Keratinocyte (primary cell): ENCODE measurements around the gene GARNL3. TPM values are rescaled to one million over a fixed set of nuclear protein-coding genes. Genes with fewer than 3 reads are reported as not detected.

ENCODE experiments used
- DNase-seq: peaks from one replicate; pipeline ENCODE4 v3.0.0-alpha.2; 2011; ENCODE audit warnings: low read depth, missing footprints, low spot score
- FAIRE-seq: peaks from 2 replicates; lab custom pipeline; 2011; peaks lifted over from hg19 to GRCh38; lab: Jason Lieb, UNC
- H2AFZ ChIP-seq: 2 replicates; pipeline ENCODE4 v1.6.0; 2012; ENCODE audit warnings: low read length, control low read depth, inconsistent platforms; ENCODE audit not compliant: control insufficient read depth
- H3K27ac ChIP-seq: 2 replicates; pipeline ENCODE4 v1.5.1; 2011; ENCODE audit warnings: low read length; ENCODE audit not compliant: control insufficient read depth, insufficient read depth
- H3K27me3 ChIP-seq: 3 replicates; pipeline ENCODE4 v1.6.0; 2011; ENCODE audit warnings: low read length; ENCODE audit not compliant: control insufficient read depth, insufficient read depth; ENCODE audit errors: extremely low read depth
- H3K36me3 ChIP-seq, 2 experiments: 2 replicates in 1 of 2; 3 replicates in 1 of 2; pipeline ENCODE4 v1.5.1; 2011; ENCODE audit warnings: low read length in 2 of 2, mild to moderate bottlenecking in 1 of 2; ENCODE audit not compliant: control insufficient read depth in 2 of 2, insufficient read depth in 2 of 2; ENCODE audit errors: extremely low read depth in 1 of 2
- H3K4me1 ChIP-seq: 3 replicates; pipeline ENCODE4 v1.5.1; 2011; ENCODE audit warnings: low read length; ENCODE audit not compliant: control insufficient read depth, insufficient read depth; ENCODE audit errors: extremely low read depth
- H3K4me2 ChIP-seq: 3 replicates; pipeline ENCODE4 v1.6.0; 2011; ENCODE audit warnings: low read depth, low read length; ENCODE audit not compliant: control insufficient read depth, insufficient read depth; ENCODE audit errors: extremely low read depth
- H3K4me3 ChIP-seq, 3 experiments: fragments of 200-600 bp in 1 of 3; sonication (generic) in 1 of 3; 2 replicates in 2 of 3; 3 replicates in 1 of 3; pipeline ENCODE4 v1.5.1; 2011 to 2016; ENCODE audit warnings: low read length in 3 of 3, mild to moderate bottlenecking in 3 of 3, control low read depth in 2 of 3, inconsistent platforms in 1 of 3, low read depth in 1 of 3, mixed read lengths in 1 of 3, mixed run types in 1 of 3, moderate library complexity in 1 of 3; ENCODE audit not compliant: control insufficient read depth in 2 of 3, insufficient read depth in 2 of 3; ENCODE audit errors: extremely low read depth in 1 of 3
- H3K79me2 ChIP-seq: 2 replicates; pipeline ENCODE4 v1.6.0; 2012; ENCODE audit warnings: low read length; ENCODE audit not compliant: control insufficient read depth, insufficient read depth
- H3K9ac ChIP-seq: 3 replicates; pipeline ENCODE4 v1.6.0; 2011; ENCODE audit warnings: low read length; ENCODE audit not compliant: control insufficient read depth, insufficient read depth; ENCODE audit errors: extremely low read depth
- H3K9me1 ChIP-seq: 3 replicates; pipeline ENCODE4 v1.6.0; 2011; ENCODE audit warnings: low read length; ENCODE audit not compliant: control insufficient read depth, insufficient read depth; ENCODE audit errors: extremely low read depth
- H3K9me3 ChIP-seq: 2 replicates; pipeline ENCODE4 v1.5.1; 2012; ENCODE audit warnings: low read depth, low read length; ENCODE audit not compliant: control insufficient read depth
- H4K20me1 ChIP-seq: 3 replicates; pipeline ENCODE4 v1.6.0; 2011; ENCODE audit warnings: low read length; ENCODE audit not compliant: control insufficient read depth, insufficient read depth; ENCODE audit errors: extremely low read depth
- EZH2 ChIP-seq: IDR thresholded peaks from one replicate; pipeline ENCODE4 v1.6.1; 2012; ENCODE audit warnings: inconsistent platforms, mild to moderate bottlenecking, low read length, moderate library complexity
- dilution Hi-C: fragments of 300-500 bp; cut with MboI; formaldehyde crosslinking; loops from one replicate; pipeline ENCODE4 v1.7.0; 2020; ENCODE audit warnings: low sequenced_read_pairs; ENCODE audit not compliant: extremely low pct_ligation_motif_present
- polyA plus RNA-seq, 5 experiments: library from polyadenylated mRNA; depleted of rRNA in 3 of 5; stranded (reverse) in 3 of 5; stranded (forward) in 1 of 5; unstranded in 1 of 5; fragments of >200 nt; gene quantifications; 1 replicate in 1 of 5; 2 replicates in 3 of 5; 3 replicates in 1 of 5; pipeline versions ENCODE4 v1.2.1 to v1.2.3, GENCODE V29; 2011 to 2012; ENCODE audit warnings: missing spikeins in 2 of 5, low read depth in 1 of 5, low replicate concordance in 1 of 5
- TF ChIP-seq, protein P1 (sequence below), 3 experiments: IDR thresholded peaks in 1 of 3; conservative IDR thresholded peaks in 1 of 3; optimal IDR thresholded peaks in 1 of 3; 2 replicates in 2 of 3; 3 replicates in 1 of 3; pipeline versions ENCODE3 to v1.5.1; 2011; ENCODE audit warnings: low read length in 3 of 3, mild to moderate bottlenecking in 3 of 3, moderate library complexity in 2 of 3, control low read depth in 1 of 3, inconsistent platforms in 1 of 3; ENCODE audit not compliant: insufficient read depth in 2 of 3; ENCODE audit errors: extremely low read depth in 1 of 3

The GARNL3 gene
- polyA plus RNA-seq, 1 donor (not counting 4 experiments of a cell fraction or from before 2014, with no cell fraction given): 2.4 TPM

- TF ChIP-seq, protein P1, sequence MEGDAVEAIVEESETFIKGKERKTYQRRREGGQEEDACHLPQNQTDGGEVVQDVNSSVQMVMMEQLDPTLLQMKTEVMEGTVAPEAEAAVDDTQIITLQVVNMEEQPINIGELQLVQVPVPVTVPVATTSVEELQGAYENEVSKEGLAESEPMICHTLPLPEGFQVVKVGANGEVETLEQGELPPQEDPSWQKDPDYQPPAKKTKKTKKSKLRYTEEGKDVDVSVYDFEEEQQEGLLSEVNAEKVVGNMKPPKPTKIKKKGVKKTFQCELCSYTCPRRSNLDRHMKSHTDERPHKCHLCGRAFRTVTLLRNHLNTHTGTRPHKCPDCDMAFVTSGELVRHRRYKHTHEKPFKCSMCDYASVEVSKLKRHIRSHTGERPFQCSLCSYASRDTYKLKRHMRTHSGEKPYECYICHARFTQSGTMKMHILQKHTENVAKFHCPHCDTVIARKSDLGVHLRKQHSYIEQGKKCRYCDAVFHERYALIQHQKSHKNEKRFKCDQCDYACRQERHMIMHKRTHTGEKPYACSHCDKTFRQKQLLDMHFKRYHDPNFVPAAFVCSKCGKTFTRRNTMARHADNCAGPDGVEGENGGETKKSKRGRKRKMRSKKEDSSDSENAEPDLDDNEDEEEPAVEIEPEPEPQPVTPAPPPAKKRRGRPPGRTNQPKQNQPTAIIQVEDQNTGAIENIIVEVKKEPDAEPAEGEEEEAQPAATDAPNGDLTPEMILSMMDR (optimal IDR thresholded peaks at IDR 0.05 in 1 of 3, IDR thresholded peaks at IDR 0.05 in 1 of 3, conservative IDR thresholded peaks at IDR 0.05 in 1 of 3; ENCODE audit: extremely low read depth in 1 of 3, insufficient read depth in 2 of 3, low read length in 3 of 3): no peak
- TF ChIP-seq EZH2: no peak
- Histone ChIP-seq H2AFZ (no peak overlapping the region), H3K9me1 (peaks cover 2% of the 10 kb centered on the region), H3K79me2 (no peaks in the 10 kb centered on the region), H3K9ac (no peak overlapping the region), H3K9me3 (peaks cover 2% of the 10 kb centered on the region), H3K27me3 (no peaks in the 10 kb centered on the region), H3K4me2 (no peak overlapping the region), H4K20me1 (no peaks in the 10 kb centered on the region), H3K4me3 (no peak overlapping the region), H3K27ac (no peak overlapping the region), H3K4me1 (no peaks in the 10 kb centered on the region), H3K36me3 (peaks cover 43 to 57% of the 10 kb centered on the region in 2 experiments)
- dilution Hi-C loops: no loop called here
- FAIRE-seq: no peak
- no peak for DNase-seq
Measured at GRCh38 chr9:127438394-127438793, 173.8 kb downstream of the GARNL3 start.

Other genes starting within 250 kb of the GARNL3 start
- 0.10 to 0.19 TPM (median 0.18 TPM) in 3 replicates for gene ANGPTL2, start 142.1 kb upstream of the GARNL3 start, polyA plus RNA-seq
- gene SLC2A8, start 132.4 kb downstream of the GARNL3 start, polyA plus RNA-seq: 7.1 to 14.2 TPM (median 9.5 TPM) in 3 replicates
- gene ZNF79, start 159.6 kb downstream of the GARNL3 start, polyA plus RNA-seq: 4.3 to 6.6 TPM (median 4.8 TPM) in 3 replicates
- gene RPL12, start 186.6 kb downstream of the GARNL3 start, polyA plus RNA-seq: 2,272 to 2,722 TPM (median 2,671 TPM) in 3 replicates
- gene LRSAM1, start 186.7 kb downstream of the GARNL3 start, polyA plus RNA-seq: 5.2 to 11.6 TPM (median 7.2 TPM) in 3 replicates